Measurements from ENCODE around the gene SPNS3. TPM values are rescaled to one million over a fixed set of nuclear protein-coding genes. Genes with fewer than 3 reads are reported as not detected.

Gene SPNS3
- total and polyA plus RNA-seq, 2 donors (not counting 3 experiments of a cell fraction or from before 2014, with no cell fraction given) = 0.18 to 0.66 TPM

DNA sequence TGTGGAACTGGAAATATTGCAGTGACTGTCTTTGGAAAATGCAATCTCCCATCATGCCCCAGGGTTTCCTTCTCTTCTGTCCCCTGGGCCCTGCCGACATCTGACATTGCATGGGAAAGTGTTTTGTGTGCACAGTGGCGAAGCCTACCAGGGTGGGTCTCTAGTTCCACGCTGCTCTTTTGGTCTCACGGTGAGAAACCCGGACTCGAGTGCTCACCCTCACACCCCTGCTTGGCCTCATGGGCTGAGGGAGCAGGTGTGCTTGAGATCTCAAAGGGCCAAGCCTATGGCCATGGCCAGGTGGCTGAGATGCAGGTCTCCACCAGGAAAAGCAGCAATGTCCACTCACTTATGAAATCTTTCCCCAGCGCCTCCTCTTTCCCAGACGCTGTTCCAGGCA lies 32.0 kb downstream of the SPNS3 start:
- H3K4me1 ChIP-seq (ENCODE audit: control insufficient read depth, extremely low read depth, insufficient read depth, low read length) = no peaks in the 10 kb centered on the region
- POLR2A ChIA-PET = no interaction called here

DNA sequence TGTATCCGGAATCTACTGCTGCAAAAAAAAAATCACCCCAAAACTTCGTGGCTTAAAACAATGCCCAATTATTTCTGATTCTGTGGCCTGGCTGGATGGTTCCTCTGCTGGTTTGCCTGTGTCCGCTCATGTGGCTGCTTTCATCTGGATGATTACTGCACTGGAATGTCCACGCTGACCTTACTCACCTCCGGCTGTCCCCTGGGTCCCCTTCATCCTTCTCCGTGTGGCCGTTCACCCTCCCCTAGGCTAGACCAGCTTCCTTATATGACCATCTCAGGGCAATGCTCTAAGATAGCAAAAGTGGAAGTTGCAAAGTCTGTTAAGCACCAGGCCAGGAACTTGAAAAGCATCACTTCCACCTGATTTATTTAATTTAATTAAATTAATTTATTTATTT lies 33.5 kb downstream of the SPNS3 start:
- TF ChIP-seq JUN (IDR thresholded peaks at IDR 0.05; ENCODE audit: borderline replicate concordance, insufficient read depth, insufficient read length, low read depth) (no peak), FOS (IDR thresholded peaks at IDR 0.05; ENCODE audit: borderline replicate concordance, insufficient read depth, low read length) (no peak), POLR2AphosphoS5 (IDR thresholded peaks at IDR 0.05; ENCODE audit: insufficient read depth, low read depth, low read length) (no peak)
- CTCF ChIA-PET = interaction anchor here (1.1 to 1.3 kb wide), 3 partner anchors 15 to 32 kb away, joined by 3 to 4 read pairs (median 3); no protein-coding TSS in a partner anchor

More for the DNA sequence above, 32.0 kb downstream of the SPNS3 start:
- BruUV-seq (replicated peaks) = no TSS peak
- no peaks in the 10 kb centered on the region for H4K20me1 ChIP-seq (replicated peaks; ENCODE audit: control insufficient read depth, extremely low read depth, insufficient read depth, low read length)
- no peak for DNase-seq (ENCODE audit: low read depth, low spot score)
- H3K4me3 ChIP-seq (replicated peaks in 1 of 3; ENCODE audit: insufficient read depth in 1 of 3, low read depth in 1 of 3, low read length in 3 of 3) = no peak overlapping the region
- FAIRE-seq = no peak
- no peak overlapping the region for H3K9ac ChIP-seq (replicated peaks; ENCODE audit: extremely low read depth, insufficient read depth, low read length)
- no peaks in the 10 kb centered on the region for H3K9me1 ChIP-seq (replicated peaks; ENCODE audit: control insufficient read depth, extremely low read depth, insufficient read depth, low read length)
- CTCF ChIA-PET = interaction anchor here (1.0 kb wide), 1 partner anchor 11 kb away, joined by 4 read pairs; no protein-coding TSS in a partner anchor
- no peak overlapping the region for H3K4me2 ChIP-seq (ENCODE audit: insufficient read depth, low read length)
- intact Hi-C loops (cut with micrococcal nuclease) = no loop called here
- no peaks in the 10 kb centered on the region for H3K27me3 ChIP-seq (ENCODE audit: control insufficient read depth in 2 of 2, insufficient read depth in 2 of 2, low read length in 2 of 2)
- no peaks in the 10 kb centered on the region for H3K79me2 ChIP-seq (ENCODE audit: control insufficient read depth, insufficient read depth, low read length)
- dilution Hi-C loops (cut with MboI; ENCODE audit: extremely low pct_ligation_motif_present, low sequenced_read_pairs) = no loop called here
- no peak for TF ChIP-seq POLR2A (IDR thresholded peaks at IDR 0.05; ENCODE audit: low read depth, low read length)
- H3K9me3 ChIP-seq (replicated peaks; ENCODE audit: control insufficient read depth, insufficient read depth, low read length) = no peaks in the 10 kb centered on the region
- no peak overlapping the region for H2AFZ ChIP-seq (ENCODE audit: low read depth, low read length)
- H3K36me3 ChIP-seq (ENCODE audit: control insufficient read depth in 2 of 2, extremely low read depth in 1 of 2, insufficient read depth in 2 of 2, low read length in 2 of 2) = no peaks in the 10 kb centered on the region
- no peak overlapping the region for H3K27ac ChIP-seq (ENCODE audit: insufficient read depth, low read depth, low read length)

More for the DNA sequence above, 33.5 kb downstream of the SPNS3 start:
- H3K36me3 ChIP-seq (ENCODE audit: control insufficient read depth in 2 of 2, extremely low read depth in 1 of 2, insufficient read depth in 2 of 2, low read length in 2 of 2) = no peaks in the 10 kb centered on the region
- no TSS peak for BruUV-seq (replicated peaks)
- no peaks in the 10 kb centered on the region for H4K20me1 ChIP-seq (replicated peaks; ENCODE audit: control insufficient read depth, extremely low read depth, insufficient read depth, low read length)
- H3K4me2 ChIP-seq (ENCODE audit: insufficient read depth, low read length) = no peak overlapping the region
- no peaks in the 10 kb centered on the region for H3K9me3 ChIP-seq (replicated peaks; ENCODE audit: control insufficient read depth, insufficient read depth, low read length)
- no peaks in the 10 kb centered on the region for H3K79me2 ChIP-seq (ENCODE audit: control insufficient read depth, insufficient read depth, low read length)
- no peaks in the 10 kb centered on the region for H3K9me1 ChIP-seq (replicated peaks; ENCODE audit: control insufficient read depth, extremely low read depth, insufficient read depth, low read length)
- FAIRE-seq (no peak), DNase-seq (ENCODE audit: low read depth, low spot score) (no peak)
- no peak overlapping the region for H3K4me3 ChIP-seq (replicated peaks in 1 of 3; ENCODE audit: insufficient read depth in 1 of 3, low read depth in 1 of 3, low read length in 3 of 3)
- intact Hi-C loops (cut with micrococcal nuclease) = no loop called here
- no peaks in the 10 kb centered on the region for H3K27me3 ChIP-seq (ENCODE audit: control insufficient read depth in 2 of 2, insufficient read depth in 2 of 2, low read length in 2 of 2)
- no peak overlapping the region for H3K27ac ChIP-seq (ENCODE audit: insufficient read depth, low read depth, low read length)
- no peak overlapping the region for H2AFZ ChIP-seq (ENCODE audit: low read depth, low read length)
- H3K4me1 ChIP-seq (ENCODE audit: control insufficient read depth, extremely low read depth, insufficient read depth, low read length) = no peaks in the 10 kb centered on the region
- POLR2A ChIA-PET = no interaction called here
- dilution Hi-C loops (cut with MboI; ENCODE audit: extremely low pct_ligation_motif_present, low sequenced_read_pairs) = no loop called here
- H3K9ac ChIP-seq (replicated peaks; ENCODE audit: extremely low read depth, insufficient read depth, low read length) = no peak overlapping the region

Data from endothelial cell of umbilical vein (primary cell).